Measurements from ENCODE around the gene KDM8.

DNA sequence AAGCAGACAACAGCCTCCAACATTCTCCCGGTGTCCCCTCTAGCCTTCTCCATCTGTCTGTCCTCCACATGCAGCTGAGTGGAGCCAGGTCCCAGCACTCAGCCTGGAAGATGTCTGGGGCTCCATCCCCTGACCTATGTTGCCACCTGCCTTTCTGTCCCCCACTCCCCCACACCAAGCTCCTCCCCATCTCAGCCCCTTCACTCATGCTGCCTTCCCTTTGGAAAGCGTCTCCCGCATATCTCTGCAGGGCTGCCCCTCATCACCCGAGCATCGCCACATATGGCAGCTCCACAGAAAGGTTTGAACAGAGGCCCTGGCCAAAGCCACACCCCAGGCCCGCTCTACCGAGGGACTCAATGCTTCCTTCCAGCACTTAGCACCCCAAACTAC, 41.0 kb downstream of the KDM8 start:
- TF ChIP-seq TAF1 (IDR thresholded peaks at IDR 0.05; ENCODE audit: borderline replicate concordance, insufficient read depth, low read length) = no peak
- TF ChIP-seq, protein P1, sequence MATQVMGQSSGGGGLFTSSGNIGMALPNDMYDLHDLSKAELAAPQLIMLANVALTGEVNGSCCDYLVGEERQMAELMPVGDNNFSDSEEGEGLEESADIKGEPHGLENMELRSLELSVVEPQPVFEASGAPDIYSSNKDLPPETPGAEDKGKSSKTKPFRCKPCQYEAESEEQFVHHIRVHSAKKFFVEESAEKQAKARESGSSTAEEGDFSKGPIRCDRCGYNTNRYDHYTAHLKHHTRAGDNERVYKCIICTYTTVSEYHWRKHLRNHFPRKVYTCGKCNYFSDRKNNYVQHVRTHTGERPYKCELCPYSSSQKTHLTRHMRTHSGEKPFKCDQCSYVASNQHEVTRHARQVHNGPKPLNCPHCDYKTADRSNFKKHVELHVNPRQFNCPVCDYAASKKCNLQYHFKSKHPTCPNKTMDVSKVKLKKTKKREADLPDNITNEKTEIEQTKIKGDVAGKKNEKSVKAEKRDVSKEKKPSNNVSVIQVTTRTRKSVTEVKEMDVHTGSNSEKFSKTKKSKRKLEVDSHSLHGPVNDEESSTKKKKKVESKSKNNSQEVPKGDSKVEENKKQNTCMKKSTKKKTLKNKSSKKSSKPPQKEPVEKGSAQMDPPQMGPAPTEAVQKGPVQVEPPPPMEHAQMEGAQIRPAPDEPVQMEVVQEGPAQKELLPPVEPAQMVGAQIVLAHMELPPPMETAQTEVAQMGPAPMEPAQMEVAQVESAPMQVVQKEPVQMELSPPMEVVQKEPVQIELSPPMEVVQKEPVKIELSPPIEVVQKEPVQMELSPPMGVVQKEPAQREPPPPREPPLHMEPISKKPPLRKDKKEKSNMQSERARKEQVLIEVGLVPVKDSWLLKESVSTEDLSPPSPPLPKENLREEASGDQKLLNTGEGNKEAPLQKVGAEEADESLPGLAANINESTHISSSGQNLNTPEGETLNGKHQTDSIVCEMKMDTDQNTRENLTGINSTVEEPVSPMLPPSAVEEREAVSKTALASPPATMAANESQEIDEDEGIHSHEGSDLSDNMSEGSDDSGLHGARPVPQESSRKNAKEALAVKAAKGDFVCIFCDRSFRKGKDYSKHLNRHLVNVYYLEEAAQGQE (IDR thresholded peaks at IDR 0.05; ENCODE audit: insufficient read depth in 1 of 2, low read depth in 2 of 2, low read length in 2 of 2) = no peak
- TF ChIP-seq POLR2AphosphoS5 (IDR thresholded peaks at IDR 0.05; ENCODE audit: low read depth, low read length) = no peak
- TF ChIP-seq SIN3A (IDR thresholded peaks at IDR 0.05; ENCODE audit: borderline replicate concordance, insufficient read depth, low read length) = no peak
- TF ChIP-seq FOXP2 (optimal IDR thresholded peaks at IDR 0.05; ENCODE audit: borderline replicate concordance, extremely low read depth, extremely low read length, insufficient read depth) = no peak
